GM18507 (cell line): Measurements from ENCODE around the gene TMEM130.
A peak's percentile ranks its signal among the peaks of the same experiment; 100 is the strongest.

Experiments used
- DNase-seq: peaks from one replicate; pipeline ENCODE4 v3.0.0; 2011; ENCODE audit warnings: low read depth; ENCODE audit not compliant: insufficient read length; ENCODE audit errors: extremely low spot score
- FAIRE-seq: peaks from 2 replicates; lab custom pipeline; 2011; peaks lifted over from hg19 to GRCh38; lab: Jason Lieb, UNC

Gene TMEM130

GRCh38 chr7:98869597-98870120 lies at the start of gene TMEM130:
Gene TMEM130, minus strand, starts transcription at chr7:98870014. Its CDS starts 153 bp downstream, at chr7:98869861.
- no peak for FAIRE-seq

GRCh38 chr7:98917331-98917730 lies 47.5 kb upstream of the TMEM130 start:
- no peak for DNase-seq
- no peak for FAIRE-seq

More at GRCh38 chr7:98869597-98870120, at the start of gene TMEM130:
- no peak for DNase-seq

- DNase-seq: no peak
- no peak for FAIRE-seq
Observed at GRCh38 chr7:98913612-98914011, 43.8 kb upstream of the TMEM130 start.

- FAIRE-seq: no peak
Observed at GRCh38 chr7:98913026-98913425, 43.2 kb upstream of the TMEM130 start.

GRCh38 chr7:98911916-98912315 lies 42.1 kb upstream of the TMEM130 start:
- FAIRE-seq: no peak
- DNase-seq: no peak

More at GRCh38 chr7:98913026-98913425, 43.2 kb upstream of the TMEM130 start:
- no peak for DNase-seq

GRCh38 chr7:98910427-98910826 lies 40.6 kb upstream of the TMEM130 start:
- FAIRE-seq (no peak), DNase-seq (no peak)

GRCh38 chr7:98909487-98909886 lies 39.7 kb upstream of the TMEM130 start:
- FAIRE-seq (no peak), DNase-seq (no peak)

GRCh38 chr7:98908585-98908984 lies 38.8 kb upstream of the TMEM130 start:
- no peak for FAIRE-seq

GRCh38 chr7:98907570-98907969 lies 37.8 kb upstream of the TMEM130 start:
- DNase-seq (no peak), FAIRE-seq (no peak)

More at GRCh38 chr7:98908585-98908984, 38.8 kb upstream of the TMEM130 start:
- DNase-seq: no peak

- no peak for DNase-seq
- no peak for FAIRE-seq
Observed at GRCh38 chr7:98903246-98903645, 33.4 kb upstream of the TMEM130 start.

GRCh38 chr7:98902523-98902922 lies 32.7 kb upstream of the TMEM130 start:
- no peak for FAIRE-seq
- DNase-seq: no peak

GRCh38 chr7:98900815-98901214 lies 31.0 kb upstream of the TMEM130 start:
- FAIRE-seq: no peak

GRCh38 chr7:98899816-98900215 lies 30.0 kb upstream of the TMEM130 start:
- no peak for DNase-seq
- FAIRE-seq: no peak

More at GRCh38 chr7:98900815-98901214, 31.0 kb upstream of the TMEM130 start:
- DNase-seq: no peak

- DNase-seq: no peak
Observed at GRCh38 chr7:98892609-98893008, 22.8 kb upstream of the TMEM130 start.

GRCh38 chr7:98887038-98887437 lies 17.2 kb upstream of the TMEM130 start:
- FAIRE-seq (no peak), DNase-seq (no peak)

More at GRCh38 chr7:98892609-98893008, 22.8 kb upstream of the TMEM130 start:
- no peak for FAIRE-seq

- FAIRE-seq (no peak), DNase-seq (no peak)
Observed at GRCh38 chr7:98884416-98884815, 14.6 kb upstream of the TMEM130 start.

GRCh38 chr7:98881561-98882315 lies 11.9 kb upstream of the TMEM130 start:
- DNase-seq (no peak), FAIRE-seq (no peak)

GRCh38 chr7:98880485-98880884 lies 10.7 kb upstream of the TMEM130 start:
- FAIRE-seq: no peak

GRCh38 chr7:98879979-98880315 lies 10.1 kb upstream of the TMEM130 start:
- FAIRE-seq (no peak), DNase-seq (no peak)

More at GRCh38 chr7:98880485-98880884, 10.7 kb upstream of the TMEM130 start:
- no peak for DNase-seq

- FAIRE-seq (peak; percentile 91), DNase-seq (peak; percentile 60)
Observed at GRCh38 chr7:98879198-98879978, 9.6 kb upstream of the TMEM130 start.
